ENCODE measurements around the gene BNIP5. TPM values are rescaled to one million over a fixed set of nuclear protein-coding genes. Genes with fewer than 3 reads are reported as not detected.

Gene BNIP5
- polyA plus RNA-seq, 4 donors: 2.6 to 26.7 (median 13.2) TPM

DNA sequence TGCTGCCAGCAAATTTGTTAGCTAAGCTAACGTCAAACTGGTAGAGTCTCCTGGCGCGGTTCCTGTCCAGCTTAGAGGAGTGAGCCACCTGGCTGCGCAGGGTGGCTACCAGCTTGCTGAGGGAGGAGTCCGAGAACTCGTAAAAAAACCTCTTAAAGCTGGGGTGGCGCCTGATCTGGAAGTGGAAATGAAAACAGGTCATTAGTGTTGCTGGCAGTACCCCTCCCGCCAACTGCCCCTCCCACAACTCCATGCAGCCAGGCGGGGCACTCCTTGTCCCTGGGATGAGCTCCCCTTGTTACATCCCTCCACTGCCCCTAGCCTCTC is 17.3 kb downstream of the BNIP5 start:
- 18 to 74% (median 37%) methylated on average over 9 of the region's 9 CpGs for WGBS, 3 donors
- Histone ChIP-seq H3K36me3 (ENCODE audit: control insufficient read depth in 3 of 3, insufficient read depth in 2 of 3, low read depth in 1 of 3, low read length in 3 of 3) (peaks cover 0 to 52% (median 21%) of the 10 kb centered on the region in 3 donors), H3K27ac (ENCODE audit: low read depth in 1 of 3, low read length in 2 of 3) (no peak overlapping the region), H3K9me3 (ENCODE audit: control insufficient read depth in 2 of 2, insufficient read depth in 1 of 2, low read depth in 1 of 2, low read length in 1 of 2) (no peaks in the 10 kb centered on the region), H3K4me1 (ENCODE audit: control insufficient read depth in 3 of 3, insufficient read depth in 2 of 3, low read depth in 1 of 3, low read length in 2 of 3) (peaks cover 0 to 20% (median 2%) of the 10 kb centered on the region in 3 donors), H3K27me3 (ENCODE audit: control insufficient read depth in 3 of 3, insufficient read depth in 3 of 3, low read length in 3 of 3) (no peaks in the 10 kb centered on the region), H3K4me3 (ENCODE audit: low read depth in 1 of 3, low read length in 3 of 3) (no peak overlapping the region)
- no peak for FAIRE-seq
- DNase-seq: peak; percentile 46 to 79

DNA sequence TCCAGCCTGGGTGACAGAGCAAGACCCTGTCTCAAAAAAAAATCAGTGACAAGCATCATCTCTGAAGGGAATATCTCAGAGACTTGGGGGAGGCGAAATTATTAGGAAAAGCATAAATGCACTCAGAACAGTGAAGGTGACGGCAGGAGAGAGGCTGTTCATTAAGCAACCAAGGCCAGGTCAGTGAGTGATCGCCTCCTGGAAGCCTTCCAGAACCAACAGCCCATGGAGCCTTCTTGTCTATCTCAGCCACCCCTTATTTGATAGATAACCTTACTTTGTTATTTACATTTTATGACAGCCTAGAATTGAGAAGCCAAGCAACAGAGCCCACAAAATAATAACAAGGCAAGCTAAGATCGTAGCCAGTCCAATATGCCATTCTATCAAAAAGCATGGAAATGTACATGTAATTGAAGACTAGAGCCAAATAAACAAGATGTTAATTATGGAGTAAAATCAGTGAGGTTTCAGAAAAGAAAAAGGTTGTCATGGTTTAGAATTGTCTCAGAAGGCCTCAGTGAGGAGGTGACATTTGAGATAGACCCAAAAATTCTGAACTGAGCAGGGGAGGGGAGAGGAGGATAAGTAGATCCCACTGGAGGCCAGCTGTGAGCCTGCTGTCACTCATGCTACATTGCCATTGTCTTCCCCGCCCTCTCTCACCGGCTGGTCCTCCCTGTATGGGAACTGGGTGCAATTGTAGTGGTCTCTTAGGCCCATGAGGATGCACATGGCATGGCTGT is 17.8 kb downstream of the BNIP5 start:
- Histone ChIP-seq H3K27ac (ENCODE audit: low read depth in 1 of 3, low read length in 2 of 3) (no peak overlapping the region), H3K36me3 (ENCODE audit: control insufficient read depth in 3 of 3, insufficient read depth in 2 of 3, low read depth in 1 of 3, low read length in 3 of 3) (peaks cover 0 to 48% (median 17%) of the 10 kb centered on the region in 3 donors), H3K4me3 (ENCODE audit: low read depth in 1 of 3, low read length in 3 of 3) (no peak overlapping the region), H3K27me3 (ENCODE audit: control insufficient read depth in 3 of 3, insufficient read depth in 3 of 3, low read length in 3 of 3) (no peaks in the 10 kb centered on the region), H3K4me1 (ENCODE audit: control insufficient read depth in 3 of 3, insufficient read depth in 2 of 3, low read depth in 1 of 3, low read length in 2 of 3) (peaks cover 0 to 25% (median 2%) of the 10 kb centered on the region in 3 donors), H3K9me3 (ENCODE audit: control insufficient read depth in 2 of 2, insufficient read depth in 1 of 2, low read depth in 1 of 2, low read length in 1 of 2) (no peaks in the 10 kb centered on the region)
- DNase-seq: peak in 1 of 2 donors; percentile 78
- 30 to 75% (median 46%) methylated on average over 6 of the region's 6 CpGs for WGBS, 3 donors
- FAIRE-seq: no peak

DNA sequence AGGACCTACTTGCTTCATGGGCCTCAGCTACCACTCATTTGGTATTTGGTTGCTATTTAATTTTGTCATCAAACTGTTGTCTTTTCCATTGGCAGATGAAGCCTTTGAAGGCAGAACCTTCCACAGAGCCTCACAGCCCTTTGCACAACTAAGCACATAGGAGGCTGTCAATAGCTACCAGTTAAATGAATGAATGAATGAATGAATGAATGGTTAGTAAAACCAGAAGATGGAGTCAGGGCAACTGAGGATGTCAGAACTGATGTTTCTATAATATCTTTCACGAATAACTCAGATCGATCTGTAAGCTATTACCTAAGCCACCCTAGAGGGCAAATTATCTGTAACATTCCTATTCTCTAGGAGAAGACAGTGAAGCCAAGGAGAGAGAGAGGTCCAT is 19.1 kb downstream of the BNIP5 start:
- Histone ChIP-seq H3K4me3 (ENCODE audit: low read depth in 1 of 3, low read length in 3 of 3) (no peak overlapping the region), H3K27me3 (ENCODE audit: control insufficient read depth in 3 of 3, insufficient read depth in 3 of 3, low read length in 3 of 3) (no peaks in the 10 kb centered on the region), H3K9me3 (ENCODE audit: control insufficient read depth in 2 of 2, insufficient read depth in 1 of 2, low read depth in 1 of 2, low read length in 1 of 2) (no peaks in the 10 kb centered on the region), H3K36me3 (ENCODE audit: control insufficient read depth in 3 of 3, insufficient read depth in 2 of 3, low read depth in 1 of 3, low read length in 3 of 3) (peaks cover 0 to 36% (median 11%) of the 10 kb centered on the region in 3 donors), H3K4me1 (ENCODE audit: control insufficient read depth in 3 of 3, insufficient read depth in 2 of 3, low read depth in 1 of 3, low read length in 2 of 3) (peaks cover 0 to 35% (median 2%) of the 10 kb centered on the region in 3 donors), H3K27ac (ENCODE audit: low read depth in 1 of 3, low read length in 2 of 3) (no peak overlapping the region)
- DNase-seq (no peak), FAIRE-seq (no peak)
- 93 to 98% (median 95%) methylated on average over 2 of the region's 2 CpGs for WGBS, 3 donors

DNA sequence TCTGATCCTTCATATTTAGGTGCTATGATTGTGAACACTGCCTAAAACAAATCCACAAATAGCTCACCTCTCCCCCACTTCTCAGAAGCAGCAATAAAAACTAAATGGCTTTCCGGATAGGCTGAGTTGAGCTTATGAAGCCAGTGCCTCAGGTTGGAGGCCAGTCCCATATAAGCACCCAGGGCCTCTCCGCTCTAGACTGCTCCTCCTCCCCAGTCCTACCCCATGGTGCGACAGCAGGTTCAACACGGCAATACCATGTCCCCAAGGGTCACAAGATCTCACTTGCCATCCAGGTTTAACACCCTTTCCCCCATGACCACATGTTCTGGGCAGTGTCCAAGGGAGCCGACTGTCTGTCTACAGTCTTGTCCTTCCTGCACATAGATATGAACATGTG is 20.8 kb downstream of the BNIP5 start:
- no peak overlapping the region for H3K4me3 ChIP-seq (ENCODE audit: low read depth in 1 of 3, low read length in 3 of 3)
- H3K27ac ChIP-seq (ENCODE audit: low read depth in 1 of 3, low read length in 2 of 3): no peak overlapping the region
- no peaks in the 10 kb centered on the region for H3K27me3 ChIP-seq (ENCODE audit: control insufficient read depth in 3 of 3, insufficient read depth in 3 of 3, low read length in 3 of 3)
- H3K36me3 ChIP-seq (ENCODE audit: control insufficient read depth in 3 of 3, insufficient read depth in 2 of 3, low read depth in 1 of 3, low read length in 3 of 3): peaks cover 0 to 21% (median 5%) of the 10 kb centered on the region in 3 donors
- peaks cover 0 to 32% (median 2%) of the 10 kb centered on the region in 3 donors for H3K4me1 ChIP-seq (ENCODE audit: control insufficient read depth in 3 of 3, insufficient read depth in 2 of 3, low read depth in 1 of 3, low read length in 2 of 3)
- FAIRE-seq (no peak), DNase-seq (no peak)
- 71 to 85% (median 76%) methylated on average over 5 of the region's 5 CpGs for WGBS, 3 donors
- H3K9me3 ChIP-seq (ENCODE audit: control insufficient read depth in 2 of 2, insufficient read depth in 1 of 2, low read depth in 1 of 2, low read length in 1 of 2): no peaks in the 10 kb centered on the region

DNA sequence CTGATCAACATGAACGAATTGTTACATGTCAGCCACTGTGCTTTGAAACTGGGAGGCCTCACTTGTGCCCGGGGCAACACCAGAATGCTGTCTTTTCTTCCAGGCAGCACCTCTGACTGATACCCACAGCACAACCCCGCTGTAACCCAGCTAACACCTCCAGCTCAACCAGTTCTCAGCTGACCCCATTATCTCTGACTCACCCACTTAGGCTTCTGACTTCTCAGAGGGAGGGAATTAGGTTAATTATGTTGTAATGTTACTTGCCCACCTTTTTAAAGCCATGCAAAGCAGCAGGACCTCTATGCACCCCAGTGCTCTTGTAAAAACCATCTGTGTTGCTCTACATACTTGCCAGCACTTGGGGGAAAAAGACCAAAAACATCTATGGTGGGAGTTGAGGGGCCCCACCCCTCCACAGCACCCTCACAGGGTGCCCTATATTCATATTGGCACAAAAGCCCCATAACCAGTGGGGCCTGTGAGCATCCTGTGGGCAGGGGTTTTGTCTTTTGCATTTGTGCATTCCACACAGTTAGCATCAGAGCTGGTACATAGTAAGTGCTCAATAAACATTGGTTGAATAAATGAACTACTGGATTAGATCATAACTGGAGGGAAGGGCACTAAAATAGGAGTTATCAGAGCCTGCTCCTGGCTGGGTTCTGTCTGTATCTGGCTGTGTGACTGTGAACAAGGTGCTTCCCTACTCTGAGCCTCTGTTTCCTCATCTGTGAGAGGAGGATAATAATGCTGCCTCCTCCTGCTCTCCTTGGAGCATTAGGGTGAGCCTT is 22.3 kb downstream of the BNIP5 start:
- no peak for FAIRE-seq
- peaks cover 0 to 28% (median 2%) of the 10 kb centered on the region in 3 donors for H3K4me1 ChIP-seq (ENCODE audit: control insufficient read depth in 3 of 3, insufficient read depth in 2 of 3, low read depth in 1 of 3, low read length in 2 of 3)
- peaks cover 0 to 3% of the 10 kb centered on the region in 2 donors for H3K9me3 ChIP-seq (ENCODE audit: control insufficient read depth in 2 of 2, insufficient read depth in 1 of 2, low read depth in 1 of 2, low read length in 1 of 2)
- peaks cover 0 to 11% (median 0%) of the 10 kb centered on the region in 3 donors for H3K36me3 ChIP-seq (ENCODE audit: control insufficient read depth in 3 of 3, insufficient read depth in 2 of 3, low read depth in 1 of 3, low read length in 3 of 3)
- peak; percentile 61 to 79 for DNase-seq
- no peaks in the 10 kb centered on the region for H3K27me3 ChIP-seq (ENCODE audit: control insufficient read depth in 3 of 3, insufficient read depth in 3 of 3, low read length in 3 of 3)
- H3K27ac ChIP-seq (ENCODE audit: low read depth in 1 of 3, low read length in 2 of 3): no peak overlapping the region
- H3K4me3 ChIP-seq (ENCODE audit: low read depth in 1 of 3, low read length in 3 of 3): no peak overlapping the region
- WGBS, 3 donors: 22 to 56% (median 23%) methylated on average over 3 of the region's 3 CpGs

DNA sequence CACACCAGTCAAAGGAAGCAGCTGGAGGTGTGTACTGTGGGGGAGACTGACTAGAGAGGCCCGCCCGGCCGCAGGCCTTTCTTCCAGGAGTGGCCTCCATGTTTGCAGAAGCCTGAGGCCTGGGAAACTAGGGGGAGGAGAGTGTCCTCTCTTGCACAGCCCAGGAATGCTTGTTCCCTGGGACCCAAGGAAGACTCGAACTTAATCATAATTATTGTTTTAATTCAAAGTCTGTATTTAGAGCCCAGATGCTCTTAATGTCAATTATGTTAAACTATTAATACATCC is 23.1 kb downstream of the BNIP5 start:
- Histone ChIP-seq H3K27me3 (ENCODE audit: control insufficient read depth in 3 of 3, insufficient read depth in 3 of 3, low read length in 3 of 3) (no peaks in the 10 kb centered on the region), H3K36me3 (ENCODE audit: control insufficient read depth in 3 of 3, insufficient read depth in 2 of 3, low read depth in 1 of 3, low read length in 3 of 3) (peaks cover 0 to 6% (median 0%) of the 10 kb centered on the region in 3 donors), H3K4me1 (ENCODE audit: control insufficient read depth in 3 of 3, insufficient read depth in 2 of 3, low read depth in 1 of 3, low read length in 2 of 3) (peaks cover 0 to 29% (median 6%) of the 10 kb centered on the region in 3 donors), H3K9me3 (ENCODE audit: control insufficient read depth in 2 of 2, insufficient read depth in 1 of 2, low read depth in 1 of 2, low read length in 1 of 2) (peaks cover 0 to 3% of the 10 kb centered on the region in 2 donors), H3K27ac (ENCODE audit: low read depth in 1 of 3, low read length in 2 of 3) (no peak overlapping the region), H3K4me3 (ENCODE audit: low read depth in 1 of 3, low read length in 3 of 3) (no peak overlapping the region)
- DNase-seq: no peak
- 83 to 88% (median 85%) methylated on average over 4 of the region's 4 CpGs for WGBS, 3 donors
- no peak for FAIRE-seq

DNA sequence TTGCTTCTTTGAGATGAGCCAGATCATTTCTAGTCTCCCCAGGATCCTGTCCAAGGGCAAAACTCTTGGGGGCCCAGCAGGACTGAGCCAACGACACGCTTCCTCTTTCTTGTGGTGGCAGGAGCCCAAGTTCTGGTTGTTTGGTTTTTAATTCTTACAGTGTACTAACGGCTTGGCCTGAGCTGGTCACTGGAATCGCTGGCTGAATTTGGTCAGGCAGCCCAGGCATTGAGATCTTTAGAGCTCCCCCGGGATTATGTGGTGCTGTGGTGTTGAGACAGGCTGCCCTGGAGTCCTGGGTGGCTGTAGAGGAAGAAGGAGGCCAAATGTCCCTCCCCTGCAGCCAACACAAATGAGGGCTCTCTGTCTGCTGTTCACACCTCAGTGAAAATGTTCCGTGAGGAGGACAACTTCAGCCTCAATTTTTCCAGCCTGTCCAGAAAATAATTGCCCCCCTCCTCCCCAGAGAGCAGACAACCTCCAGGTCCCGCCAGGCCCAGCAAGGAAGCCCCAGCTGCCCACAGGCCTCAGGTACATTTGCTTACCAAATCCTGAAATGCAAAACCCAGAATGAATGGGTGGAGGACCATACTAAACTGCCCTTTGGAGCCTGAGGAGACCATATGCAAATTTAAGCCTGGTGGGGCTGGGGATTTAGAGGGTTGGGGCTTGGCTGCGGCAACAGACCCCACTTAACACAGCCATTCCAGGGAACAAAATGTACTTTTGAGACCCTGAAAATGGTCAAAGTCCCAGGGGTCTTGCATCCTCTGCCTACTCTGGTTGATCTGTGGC is 23.6 kb downstream of the BNIP5 start:
- DNase-seq (no peak), FAIRE-seq (no peak)
- no peak overlapping the region for H3K4me3 ChIP-seq (ENCODE audit: low read depth in 1 of 3, low read length in 3 of 3)
- H3K4me1 ChIP-seq (ENCODE audit: control insufficient read depth in 3 of 3, insufficient read depth in 2 of 3, low read depth in 1 of 3, low read length in 2 of 3): peaks cover 0 to 28% (median 6%) of the 10 kb centered on the region in 3 donors
- peaks cover 0 to 3% of the 10 kb centered on the region in 2 donors for H3K9me3 ChIP-seq (ENCODE audit: control insufficient read depth in 2 of 2, insufficient read depth in 1 of 2, low read depth in 1 of 2, low read length in 1 of 2)
- peaks cover 0 to 6% (median 0%) of the 10 kb centered on the region in 3 donors for H3K36me3 ChIP-seq (ENCODE audit: control insufficient read depth in 3 of 3, insufficient read depth in 2 of 3, low read depth in 1 of 3, low read length in 3 of 3)
- 54 to 81% (median 77%) methylated on average over 8 of the region's 8 CpGs for WGBS, 3 donors
- no peaks in the 10 kb centered on the region for H3K27me3 ChIP-seq (ENCODE audit: control insufficient read depth in 3 of 3, insufficient read depth in 3 of 3, low read length in 3 of 3)
- H3K27ac ChIP-seq (ENCODE audit: low read depth in 1 of 3, low read length in 2 of 3): no peak overlapping the region

DNA sequence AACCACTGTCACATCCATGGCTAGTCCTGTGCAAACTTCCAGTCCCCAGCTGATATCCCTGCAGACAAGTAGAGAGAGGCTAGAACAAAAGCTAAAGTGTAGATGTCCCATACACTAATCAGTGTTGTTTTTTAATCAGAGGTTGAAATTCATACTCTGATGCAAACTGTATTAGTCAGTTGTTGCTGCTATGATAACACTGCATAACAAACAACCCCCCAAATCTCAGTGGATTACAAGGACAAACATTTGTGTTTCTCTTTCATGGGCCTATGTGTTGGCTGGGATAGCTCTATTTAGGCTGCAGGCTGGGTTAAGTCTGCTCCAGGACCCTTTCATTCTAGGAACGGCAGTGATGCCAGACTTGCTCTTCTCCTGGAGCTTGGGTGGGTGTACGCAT is 26.8 kb downstream of the BNIP5 start:
- H3K27me3 ChIP-seq (ENCODE audit: control insufficient read depth in 3 of 3, insufficient read depth in 3 of 3, low read length in 3 of 3): no peaks in the 10 kb centered on the region
- no peaks in the 10 kb centered on the region for H3K36me3 ChIP-seq (ENCODE audit: control insufficient read depth in 3 of 3, insufficient read depth in 2 of 3, low read depth in 1 of 3, low read length in 3 of 3)
- peaks cover 0 to 3% of the 10 kb centered on the region in 2 donors for H3K9me3 ChIP-seq (ENCODE audit: control insufficient read depth in 2 of 2, insufficient read depth in 1 of 2, low read depth in 1 of 2, low read length in 1 of 2)
- H3K4me3 ChIP-seq (ENCODE audit: low read depth in 1 of 3, low read length in 3 of 3): no peak overlapping the region
- DNase-seq: no peak
- H3K27ac ChIP-seq (ENCODE audit: low read depth in 1 of 3, low read length in 2 of 3): no peak overlapping the region
- no peak for FAIRE-seq
- H3K4me1 ChIP-seq (ENCODE audit: control insufficient read depth in 3 of 3, insufficient read depth in 2 of 3, low read depth in 1 of 3, low read length in 2 of 3): peaks cover 0 to 28% (median 6%) of the 10 kb centered on the region in 3 donors
- 92 to 97% (median 95%) methylated on average over 2 of the region's 2 CpGs for WGBS, 3 donors
